GM21526 (cell line): Measurements from ENCODE around the gene TMEM217.
"Not testable (repeated sequence)": the region's sequence is repeated elsewhere in the genome, so short reads cannot be mapped to it uniquely, and the experiment has no call there.

Experiments used
- ATAC-seq: cut with Tn5 transposase; IDR thresholded peaks from one replicate; pipeline ENCODE4 v1.9.1; 2021; ENCODE audit warnings: moderate library complexity; ENCODE audit not compliant: unreplicated experiment, low FRiP score

TMEM217 gene

GRCh38 chr6:37257634-37258404 lies at the start of gene TMEM217, which contains the start of gene TBC1D22B:
Gene TMEM217 (minus strand): TSS chr6:37258144. CDS start chr6:37219030, 39,114 bp downstream.
Gene TBC1D22B (plus strand): TSS chr6:37257772. CDS start chr6:37257918, 146 bp downstream.
- ATAC-seq: peak; percentile 87

GRCh38 chr6:37307484-37307883 lies 49.5 kb upstream of the TMEM217 start:
- not testable (repeated sequence) for ATAC-seq

- no peak for ATAC-seq
Observed at GRCh38 chr6:37306624-37307222, 48.8 kb upstream of the TMEM217 start.

- no peak for ATAC-seq
Observed at GRCh38 chr6:37305841-37306425, 48.0 kb upstream of the TMEM217 start.

- no peak for ATAC-seq
Observed at GRCh38 chr6:37304766-37305165, 46.8 kb upstream of the TMEM217 start.

GRCh38 chr6:37303891-37304503 lies 46.1 kb upstream of the TMEM217 start:
- ATAC-seq: no peak

- no peak for ATAC-seq
Observed at GRCh38 chr6:37303091-37303660, 45.2 kb upstream of the TMEM217 start.

- no peak for ATAC-seq
Observed at GRCh38 chr6:37302086-37302686, 44.2 kb upstream of the TMEM217 start.

- no peak for ATAC-seq
Observed at GRCh38 chr6:37299990-37300389, 42.0 kb upstream of the TMEM217 start.

- ATAC-seq: no peak
Observed at GRCh38 chr6:37298958-37299357, 41.0 kb upstream of the TMEM217 start.

- ATAC-seq: not testable (repeated sequence)
Observed at GRCh38 chr6:37297637-37298036, 39.7 kb upstream of the TMEM217 start.

GRCh38 chr6:37293426-37293825 lies 35.5 kb upstream of the TMEM217 start:
- ATAC-seq: no peak

GRCh38 chr6:37289931-37290330 lies 32.0 kb upstream of the TMEM217 start:
- ATAC-seq: no peak

- no peak for ATAC-seq
Observed at GRCh38 chr6:37288247-37288646, 30.3 kb upstream of the TMEM217 start.

- ATAC-seq: no peak
Observed at GRCh38 chr6:37287519-37288157, 29.7 kb upstream of the TMEM217 start.

GRCh38 chr6:37285861-37286311 lies 27.9 kb upstream of the TMEM217 start:
- no peak for ATAC-seq

- no peak for ATAC-seq
Observed at GRCh38 chr6:37284781-37285180, 26.8 kb upstream of the TMEM217 start.

GRCh38 chr6:37283671-37284151 lies 25.8 kb upstream of the TMEM217 start:
- ATAC-seq: no peak

- ATAC-seq: no peak
Observed at GRCh38 chr6:37283268-37283667, 25.3 kb upstream of the TMEM217 start.

GRCh38 chr6:37282371-37282770 lies 24.4 kb upstream of the TMEM217 start:
- ATAC-seq: no peak
